Measurements from ENCODE around the gene ATP8B1. TPM values are rescaled to one million over a fixed set of nuclear protein-coding genes. Genes with fewer than 3 reads are reported as not detected.

Gene ATP8B1
- total and polyA plus RNA-seq, 2 of the 8 experiments (the other 6 are each of a cell fraction or from before 2014, with no cell fraction given) = 1.1 to 4.6 TPM

GRCh38 chr18:57780318-57780705, 22.8 kb downstream of the ATP8B1 start (continued):
- no peak for TF ChIP-seq USF2 (IDR thresholded peaks at IDR 0.05; ENCODE audit: low read length)
- TF ChIP-seq TCF12 (IDR thresholded peaks at IDR 0.05; ENCODE audit: low read depth, low read length) = no peak
- TF ChIP-seq EGR1 (IDR thresholded peaks at IDR 0.05; ENCODE audit: borderline replicate concordance, low read depth, low read length) = no peak
- no peak for TF ChIP-seq KDM4A (IDR thresholded peaks at IDR 0.05; ENCODE audit: low read depth, low read length, severe bottlenecking)
- TF ChIP-seq SP2 (IDR thresholded peaks at IDR 0.05; ENCODE audit: low read length) = no peak

Data from H1 (cell line).